ENCODE measurements around the gene FSD2. TPM values are rescaled to one million over a fixed set of nuclear protein-coding genes. Genes with fewer than 3 reads are reported as not detected.

The FSD2 gene
- total and polyA plus RNA-seq, 10 of the 15 experiments (the other 5 are each of a cell fraction or from before 2014, with no cell fraction given): under 0.01 to 0.39 (median 0.07) TPM; not detected in 3

GRCh38 chr15:82768414-82769054 lies 37.3 kb downstream of the FSD2 start:
- Histone ChIP-seq H3K79me2 (ENCODE audit: control insufficient read depth, insufficient read depth, low read length) (no peaks in the 10 kb centered on the region), H3K4me2 (ENCODE audit: control insufficient read depth, insufficient read depth) (no peak overlapping the region)
- POLR2A ChIA-PET: no interaction called here

DNA sequence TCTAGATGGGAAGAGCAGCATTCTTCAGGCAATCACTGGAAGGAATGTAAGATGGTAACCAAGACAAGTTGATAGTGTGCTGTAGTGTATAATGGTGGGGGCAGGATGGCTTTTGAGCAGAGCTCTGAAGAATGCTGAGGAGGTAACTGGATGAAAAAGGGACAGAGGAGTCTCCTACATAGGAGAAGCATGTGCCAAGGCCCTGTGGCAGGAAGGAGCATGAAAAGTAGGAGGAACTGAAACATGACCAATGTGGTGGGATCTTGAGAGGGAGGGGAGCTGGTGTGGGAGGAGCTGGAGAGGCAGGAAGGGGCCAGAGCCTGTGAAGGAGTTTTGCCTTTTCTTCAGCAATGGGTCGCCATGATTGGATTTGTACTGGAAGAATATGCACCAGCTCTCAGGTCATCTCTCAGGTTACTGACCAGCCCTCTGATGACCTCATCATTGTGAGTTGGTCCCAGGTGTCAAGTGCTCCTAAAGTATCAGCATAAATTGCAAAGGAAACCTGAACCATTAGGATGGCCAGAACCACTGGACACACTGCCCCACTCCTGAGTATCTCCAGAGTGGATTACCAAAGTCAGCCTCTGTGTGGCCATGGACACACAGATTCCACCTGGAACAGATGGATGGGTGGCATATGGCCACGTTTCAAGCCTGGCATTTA lies 38.6 kb downstream of the FSD2 start:
- Histone ChIP-seq H3K4me3 (no peak overlapping the region), H3K27me3 (replicated peaks in 1 of 2; ENCODE audit: control insufficient read depth in 2 of 2, insufficient read depth in 2 of 2, low read length in 1 of 2) (no peaks in the 10 kb centered on the region), H2AFZ (ENCODE audit: control insufficient read depth, low read depth, low read length) (no peak overlapping the region), H3K27ac (ENCODE audit: control insufficient read depth, insufficient read depth) (no peak overlapping the region), H3K36me3 (ENCODE audit: control insufficient read depth in 2 of 2, insufficient read depth in 2 of 2, low read length in 1 of 2) (peaks cover 0 to 3% of the 10 kb centered on the region in 2 experiments; a peak in 3 of 4 replicates), H3K4me2 (ENCODE audit: control insufficient read depth, insufficient read depth) (no peak overlapping the region), H3K4me1 (ENCODE audit: control insufficient read depth, insufficient read depth, low read length) (no peaks in the 10 kb centered on the region), H3K79me2 (ENCODE audit: control insufficient read depth, insufficient read depth, low read length) (no peaks in the 10 kb centered on the region), H3K9ac (ENCODE audit: control insufficient read depth, insufficient read depth, low read length) (no peak overlapping the region), H3K9me3 (replicated peaks; ENCODE audit: control insufficient read depth, insufficient read depth, low read length) (no peaks in the 10 kb centered on the region; the same call in 2 of the 3 replicates), H4K20me1 (ENCODE audit: control insufficient read depth, insufficient read depth) (no peaks in the 10 kb centered on the region)
- ChIA-PET RAD21 (ENCODE audit: unreplicated experiment) (interaction anchor here (0.6 kb wide), 1 partner anchor 21 kb away, joined by 3 read pairs; no protein-coding TSS in a partner anchor), SMC1A (ENCODE audit: uncharacterized antibody, unreplicated experiment) (interaction anchor here (1.0 kb wide), 1 partner anchor 9 kb away, joined by 4 read pairs; no protein-coding TSS in a partner anchor), CTCF (interaction anchor here (1.0 kb wide), 1 partner anchor 17 kb away, joined by 3 read pairs; no protein-coding TSS in a partner anchor), POLR2A (interaction anchor here (1.1 kb wide), 1 partner anchor 30 kb away, joined by 3 read pairs; no protein-coding TSS in a partner anchor)
- in situ Hi-C loops (cut with MboI) (no loop called here), intact Hi-C loops (cut with micrococcal nuclease; ENCODE audit: unreplicated experiment) (no loop called here)
- ATAC-seq: no peak
- TF ChIP-seq, protein P1, sequence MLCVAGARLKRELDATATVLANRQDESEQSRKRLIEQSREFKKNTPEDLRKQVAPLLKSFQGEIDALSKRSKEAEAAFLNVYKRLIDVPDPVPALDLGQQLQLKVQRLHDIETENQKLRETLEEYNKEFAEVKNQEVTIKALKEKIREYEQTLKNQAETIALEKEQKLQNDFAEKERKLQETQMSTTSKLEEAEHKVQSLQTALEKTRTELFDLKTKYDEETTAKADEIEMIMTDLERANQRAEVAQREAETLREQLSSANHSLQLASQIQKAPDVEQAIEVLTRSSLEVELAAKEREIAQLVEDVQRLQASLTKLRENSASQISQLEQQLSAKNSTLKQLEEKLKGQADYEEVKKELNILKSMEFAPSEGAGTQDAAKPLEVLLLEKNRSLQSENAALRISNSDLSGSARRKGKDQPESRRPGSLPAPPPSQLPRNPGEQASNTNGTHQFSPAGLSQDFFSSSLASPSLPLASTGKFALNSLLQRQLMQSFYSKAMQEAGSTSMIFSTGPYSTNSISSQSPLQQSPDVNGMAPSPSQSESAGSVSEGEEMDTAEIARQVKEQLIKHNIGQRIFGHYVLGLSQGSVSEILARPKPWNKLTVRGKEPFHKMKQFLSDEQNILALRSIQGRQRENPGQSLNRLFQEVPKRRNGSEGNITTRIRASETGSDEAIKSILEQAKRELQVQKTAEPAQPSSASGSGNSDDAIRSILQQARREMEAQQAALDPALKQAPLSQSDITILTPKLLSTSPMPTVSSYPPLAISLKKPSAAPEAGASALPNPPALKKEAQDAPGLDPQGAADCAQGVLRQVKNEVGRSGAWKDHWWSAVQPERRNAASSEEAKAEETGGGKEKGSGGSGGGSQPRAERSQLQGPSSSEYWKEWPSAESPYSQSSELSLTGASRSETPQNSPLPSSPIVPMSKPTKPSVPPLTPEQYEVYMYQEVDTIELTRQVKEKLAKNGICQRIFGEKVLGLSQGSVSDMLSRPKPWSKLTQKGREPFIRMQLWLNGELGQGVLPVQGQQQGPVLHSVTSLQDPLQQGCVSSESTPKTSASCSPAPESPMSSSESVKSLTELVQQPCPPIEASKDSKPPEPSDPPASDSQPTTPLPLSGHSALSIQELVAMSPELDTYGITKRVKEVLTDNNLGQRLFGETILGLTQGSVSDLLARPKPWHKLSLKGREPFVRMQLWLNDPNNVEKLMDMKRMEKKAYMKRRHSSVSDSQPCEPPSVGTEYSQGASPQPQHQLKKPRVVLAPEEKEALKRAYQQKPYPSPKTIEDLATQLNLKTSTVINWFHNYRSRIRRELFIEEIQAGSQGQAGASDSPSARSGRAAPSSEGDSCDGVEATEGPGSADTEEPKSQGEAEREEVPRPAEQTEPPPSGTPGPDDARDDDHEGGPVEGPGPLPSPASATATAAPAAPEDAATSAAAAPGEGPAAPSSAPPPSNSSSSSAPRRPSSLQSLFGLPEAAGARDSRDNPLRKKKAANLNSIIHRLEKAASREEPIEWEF (IDR thresholded peaks at IDR 0.05; ENCODE audit: insufficient replicate concordance, low read depth, low read length): no peak
- no peak for TF ChIP-seq BCL3 (IDR thresholded peaks at IDR 0.05; ENCODE audit: borderline replicate concordance, insufficient read depth, low read depth, low read length, poor library complexity, severe bottlenecking)
- FAIRE-seq: no peak
- DNase-seq (ENCODE audit: low read depth, low spot score): no peak
- WGBS (ENCODE audit: insufficient coverage, insufficient replicate concordance, low lambda C conversion rate, missing lambda C conversion rate): 48% methylated on average over 2 of the region's 2 CpGs
- no TSS peak for BruUV-seq (replicated peaks)

More at GRCh38 chr15:82768414-82769054, 37.3 kb downstream of the FSD2 start:
- ChIA-PET CTCF (interaction anchor here (1.0 kb wide), 2 partner anchors 16 to 87 kb away, joined by 3 to 5 read pairs; no protein-coding TSS in a partner anchor), SMC1A (ENCODE audit: uncharacterized antibody, unreplicated experiment) (interaction anchor here (0.6 to 1.0 kb wide), 2 partner anchors 11 to 42 kb away, joined by 3 to 4 read pairs; no protein-coding TSS in a partner anchor), RAD21 (ENCODE audit: unreplicated experiment) (no interaction called here)
- peak; percentile 63; the same call in 1 of the 2 replicates for TF ChIP-seq ZNF24 (IDR thresholded peaks at IDR 0.05)
- no peak for TF ChIP-seq GABPA (IDR thresholded peaks at IDR 0.05; ENCODE audit: low read depth)
- intact Hi-C loops (cut with micrococcal nuclease; ENCODE audit: unreplicated experiment) (no loop called here), in situ Hi-C loops (cut with MboI) (no loop called here)
- no peak for ATAC-seq
- H3K9me3 ChIP-seq (replicated peaks; ENCODE audit: control insufficient read depth, insufficient read depth, low read length): no peaks in the 10 kb centered on the region; the same call in 2 of the 3 replicates
- H2AFZ ChIP-seq (ENCODE audit: control insufficient read depth, low read depth, low read length): no peak overlapping the region
- no peak overlapping the region for H3K4me3 ChIP-seq
- no peak for FAIRE-seq
- H3K27me3 ChIP-seq (replicated peaks in 1 of 2; ENCODE audit: control insufficient read depth in 2 of 2, insufficient read depth in 2 of 2, low read length in 1 of 2): no peaks in the 10 kb centered on the region
- no peaks in the 10 kb centered on the region for H3K4me1 ChIP-seq (ENCODE audit: control insufficient read depth, insufficient read depth, low read length)
- H3K36me3 ChIP-seq (ENCODE audit: control insufficient read depth in 2 of 2, insufficient read depth in 2 of 2, low read length in 1 of 2): peaks cover 0 to 3% of the 10 kb centered on the region in 2 experiments; a peak in 3 of 4 replicates
- 61% methylated on average over 4 of the region's 4 CpGs for WGBS (ENCODE audit: insufficient coverage, insufficient replicate concordance, low lambda C conversion rate, missing lambda C conversion rate)
- DNase-seq (ENCODE audit: low read depth, low spot score): no peak
- H3K9ac ChIP-seq (ENCODE audit: control insufficient read depth, insufficient read depth, low read length): no peak overlapping the region
- no TSS peak for BruUV-seq (replicated peaks)
- no peaks in the 10 kb centered on the region for H4K20me1 ChIP-seq (ENCODE audit: control insufficient read depth, insufficient read depth)
- no peak overlapping the region for H3K27ac ChIP-seq (ENCODE audit: control insufficient read depth, insufficient read depth)

All from GM12878 (cell line).